Gastroesophageal sphincter (tissue), 4 donors: Measurements from ENCODE around the gene HPD. TPM values are rescaled to one million over a fixed set of nuclear protein-coding genes. Genes with fewer than 3 reads are reported as not detected.

Experiments used
- ATAC-seq: fragments of 150-250 bp; one replicate; pipeline ENCODE4 v1.9.1; 2016; ENCODE audit warnings: mild to moderate bottlenecking, moderate library complexity
- H3K27ac ChIP-seq, 4 donors: fragments of 200-600 bp; sonication (generic) in 3 of 4; 1 replicate in 3 of 4; 2 replicates in 1 of 4; pipeline ENCODE4 v1.5.1; 2016 to 2019
- H3K27me3 ChIP-seq: fragments of 200-600 bp; sonication (generic); one replicate; pipeline ENCODE4 v1.5.1; 2019
- H3K36me3 ChIP-seq, 2 donors: fragments of 200-600 bp; sonication (generic); one replicate each; pipeline ENCODE4 v1.5.1; 2019; ENCODE audit warnings: control low read depth in 1 of 2
- H3K4me1 ChIP-seq, 3 donors: fragments of 200-600 bp; sonication (generic); 1 replicate in 2 of 3; 2 replicates in 1 of 3; pipeline ENCODE4 v1.5.1; 2016 to 2019; ENCODE audit warnings: control low read depth in 2 of 3
- H3K4me3 ChIP-seq, 2 donors: fragments of 200-600 bp; sonication (generic); one replicate each; pipeline ENCODE4 v1.5.1; 2019; ENCODE audit warnings: mild to moderate bottlenecking in 1 of 2, moderate library complexity in 1 of 2
- H3K9me3 ChIP-seq, 3 donors: fragments of 200-600 bp; sonication (generic); one replicate each; pipeline ENCODE4 v1.5.1; 2017 to 2019; ENCODE audit warnings: control low read depth in 2 of 3
- EP300 ChIP-seq: sonication (generic); formaldehyde crosslinking; IDR thresholded peaks from one replicate; pipeline ENCODE4 v1.6.1; 2017; ENCODE audit warnings: antibody characterized with exemption, mild to moderate bottlenecking
- POLR2A ChIP-seq, 2 donors: fragments of 450-650 bp; IDR thresholded peaks; one replicate each; pipeline ENCODE4 v1.6.1; 2017; ENCODE audit warnings: antibody characterized with exemption in 2 of 2, mild to moderate bottlenecking in 2 of 2, moderate library complexity in 1 of 2
- POLR2AphosphoS5 ChIP-seq: sonication (generic); formaldehyde crosslinking; IDR thresholded peaks from one replicate; pipeline ENCODE4 v1.6.1; 2017; ENCODE audit warnings: antibody characterized with exemption
- WGBS, 2 donors: methylation state at CpG; one replicate each; pipeline ENCODE4 v1.1.5; 2018; ENCODE audit warnings: low coverage in 1 of 2; 5-methylcytosine and 5-hydroxymethylcytosine counted together
- total RNA-seq, 4 donors: library from RNA; depleted of rRNA; stranded (reverse); fragments of >200 nt; gene quantifications; one replicate each; pipeline ENCODE4 v1.1.0, GENCODE V29; 2016
- TF ChIP-seq, protein P1 (sequence below), 4 experiments: fragments of 200-600 bp in 2 of 4; fragments of 450-650 bp in 2 of 4; sonication (generic) in 1 of 4; IDR thresholded peaks; one replicate each; pipeline ENCODE4 v1.5.1; 2017 to 2019; ENCODE audit warnings: antibody characterized with exemption in 4 of 4, mild to moderate bottlenecking in 2 of 4, moderate library complexity in 2 of 4

Gene HPD
- total RNA-seq, 4 donors from 2014 or later, result 1.2 to 5.0 (median 2.6) TPM; not detected in 1

- Histone ChIP-seq H3K4me3 (no peak overlapping the region), H3K9me3 (no peaks in the 10 kb centered on the region), H3K36me3 (no peaks in the 10 kb centered on the region), H3K27ac (no peak overlapping the region), H3K4me1 (no peaks in the 10 kb centered on the region), H3K27me3 (no peaks in the 10 kb centered on the region)
- 81% methylated on average over 6 of the region's 13 CpGs; no CpG with 5 or more reads in 1 of the 2 donors for WGBS, 2 donors
- TF ChIP-seq POLR2A (IDR thresholded peaks at IDR 0.05) (no peak), POLR2AphosphoS5 (no peak)
- TF ChIP-seq, protein P1, sequence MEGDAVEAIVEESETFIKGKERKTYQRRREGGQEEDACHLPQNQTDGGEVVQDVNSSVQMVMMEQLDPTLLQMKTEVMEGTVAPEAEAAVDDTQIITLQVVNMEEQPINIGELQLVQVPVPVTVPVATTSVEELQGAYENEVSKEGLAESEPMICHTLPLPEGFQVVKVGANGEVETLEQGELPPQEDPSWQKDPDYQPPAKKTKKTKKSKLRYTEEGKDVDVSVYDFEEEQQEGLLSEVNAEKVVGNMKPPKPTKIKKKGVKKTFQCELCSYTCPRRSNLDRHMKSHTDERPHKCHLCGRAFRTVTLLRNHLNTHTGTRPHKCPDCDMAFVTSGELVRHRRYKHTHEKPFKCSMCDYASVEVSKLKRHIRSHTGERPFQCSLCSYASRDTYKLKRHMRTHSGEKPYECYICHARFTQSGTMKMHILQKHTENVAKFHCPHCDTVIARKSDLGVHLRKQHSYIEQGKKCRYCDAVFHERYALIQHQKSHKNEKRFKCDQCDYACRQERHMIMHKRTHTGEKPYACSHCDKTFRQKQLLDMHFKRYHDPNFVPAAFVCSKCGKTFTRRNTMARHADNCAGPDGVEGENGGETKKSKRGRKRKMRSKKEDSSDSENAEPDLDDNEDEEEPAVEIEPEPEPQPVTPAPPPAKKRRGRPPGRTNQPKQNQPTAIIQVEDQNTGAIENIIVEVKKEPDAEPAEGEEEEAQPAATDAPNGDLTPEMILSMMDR (IDR thresholded peaks at IDR 0.05), result no peak
- ATAC-seq, result no peak
These were observed 9.0 kb downstream of the HPD start for GRCh38 chr12:121849665-121850064.

GRCh38 chr12:121849211-121849610 lies 9.4 kb downstream of the HPD start:
- Histone ChIP-seq H3K36me3 (no peaks in the 10 kb centered on the region), H3K9me3 (no peaks in the 10 kb centered on the region), H3K27ac (no peak overlapping the region), H3K4me3 (no peak overlapping the region), H3K27me3 (no peaks in the 10 kb centered on the region), H3K4me1 (no peaks in the 10 kb centered on the region)
- ATAC-seq, result no peak
- TF ChIP-seq POLR2A (IDR thresholded peaks at IDR 0.05) (no peak), POLR2AphosphoS5 (no peak), EP300 (no peak)
- TF ChIP-seq, protein P1 (IDR thresholded peaks at IDR 0.05), result no peak
- WGBS, 2 donors, result 91% methylated on average over 4 of the region's 6 CpGs; no CpG with 5 or more reads in 1 of the 2 donors

GRCh38 chr12:121845701-121846100 lies 13.0 kb downstream of the HPD start:
- Histone ChIP-seq H3K9me3 (no peaks in the 10 kb centered on the region), H3K4me1 (no peaks in the 10 kb centered on the region), H3K36me3 (no peaks in the 10 kb centered on the region), H3K27ac (no peak overlapping the region), H3K4me3 (no peak overlapping the region), H3K27me3 (no peaks in the 10 kb centered on the region)
- WGBS, 2 donors, result 56% methylated on average over 1 of the region's 1 CpG; no CpG with 5 or more reads in 1 of the 2 donors
- ATAC-seq, result no peak
- TF ChIP-seq POLR2A (IDR thresholded peaks at IDR 0.05), result no peak
- no peak for TF ChIP-seq EP300
- TF ChIP-seq, protein P1 (IDR thresholded peaks at IDR 0.05), result no peak
- TF ChIP-seq POLR2AphosphoS5, result no peak

DNA sequence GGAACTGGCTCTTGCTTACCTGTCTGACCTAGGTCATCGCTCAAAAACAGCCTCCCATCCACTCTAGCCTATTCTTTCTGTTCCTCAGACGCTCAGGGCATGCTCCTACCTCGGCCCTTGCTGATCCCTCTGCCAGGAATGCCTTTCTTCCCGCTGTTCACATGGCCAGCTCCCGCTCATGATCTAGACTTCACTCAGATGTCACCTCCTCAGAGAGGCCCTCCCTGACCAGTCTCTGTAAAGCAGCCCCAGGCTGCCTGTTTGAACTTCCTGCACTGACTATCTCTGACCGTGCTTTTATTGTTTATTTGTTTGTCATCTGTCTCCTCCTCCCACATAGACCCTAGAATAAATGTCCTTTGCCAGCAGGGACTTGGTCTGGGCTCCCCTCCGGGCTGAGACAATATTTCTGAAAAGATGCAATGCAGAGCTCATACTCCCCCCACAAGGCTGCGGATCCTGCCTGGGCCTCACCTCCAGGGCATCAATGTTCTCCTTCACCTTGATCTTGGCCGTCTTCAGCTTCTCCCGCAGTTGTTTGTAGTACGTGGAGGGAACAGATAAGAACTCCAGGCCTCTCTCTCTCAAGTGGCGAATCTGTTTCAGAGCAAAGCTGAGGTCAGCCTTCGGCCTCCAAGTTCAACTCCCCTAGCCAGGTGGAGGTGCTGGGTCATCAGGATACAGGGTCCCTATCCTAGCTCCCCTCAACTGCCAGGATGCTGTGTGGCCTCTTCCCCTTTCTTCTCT lies 15.2 kb downstream of the HPD start:
- H3K27me3 ChIP-seq, result no peaks in the 10 kb centered on the region
- ATAC-seq, result no peak
- peaks cover 0 to 15% (median 0%) of the 10 kb centered on the region in 3 donors for H3K4me1 ChIP-seq
- H3K27ac ChIP-seq, result no peak overlapping the region
- TF ChIP-seq, protein P1 (IDR thresholded peaks at IDR 0.05), result no peak
- TF ChIP-seq EP300, result no peak
- no peak for TF ChIP-seq POLR2AphosphoS5
- TF ChIP-seq POLR2A (IDR thresholded peaks at IDR 0.05), result no peak
- H3K4me3 ChIP-seq, result no peak overlapping the region
- H3K9me3 ChIP-seq, result no peaks in the 10 kb centered on the region
- H3K36me3 ChIP-seq, result no peaks in the 10 kb centered on the region
- WGBS, 2 donors, result 71 to 76% methylated on average over 9 to 12 of the region's 13 CpGs
